Activated gamma-delta T cell treated with anti-CD3 and anti-CD28 coated beads, Interleukin-2, amount 50 U/mL, for 16 hours (primary cell): Measurements from ENCODE around the gene TTC21B.

Source experiments
- DNase-seq: peaks from one replicate; pipeline ENCODE4 v3.0.0-alpha.2; 2020; ENCODE audit warnings: low read depth

The TTC21B gene

DNA sequence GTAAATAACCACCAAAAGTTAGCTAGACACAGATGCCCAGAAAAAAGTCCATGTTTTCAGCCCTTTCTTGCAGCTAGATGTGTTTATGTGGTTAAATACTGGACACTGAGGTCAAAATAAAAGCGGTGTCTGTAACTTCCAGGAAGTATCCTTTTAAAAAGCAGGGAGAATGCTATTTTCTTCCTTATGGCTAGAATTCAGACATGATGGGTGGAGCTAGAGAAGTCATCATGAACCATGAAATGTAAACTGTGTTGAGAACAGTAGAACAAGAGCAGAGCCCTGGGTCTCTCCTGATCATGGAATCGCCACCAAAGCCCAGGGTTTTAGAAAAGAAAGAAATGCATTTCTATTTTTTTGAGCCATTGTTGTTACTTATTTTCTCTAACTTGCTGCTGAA lies 118.2 kb downstream of the TTC21B start:
- DNase-seq = no peak

DNA sequence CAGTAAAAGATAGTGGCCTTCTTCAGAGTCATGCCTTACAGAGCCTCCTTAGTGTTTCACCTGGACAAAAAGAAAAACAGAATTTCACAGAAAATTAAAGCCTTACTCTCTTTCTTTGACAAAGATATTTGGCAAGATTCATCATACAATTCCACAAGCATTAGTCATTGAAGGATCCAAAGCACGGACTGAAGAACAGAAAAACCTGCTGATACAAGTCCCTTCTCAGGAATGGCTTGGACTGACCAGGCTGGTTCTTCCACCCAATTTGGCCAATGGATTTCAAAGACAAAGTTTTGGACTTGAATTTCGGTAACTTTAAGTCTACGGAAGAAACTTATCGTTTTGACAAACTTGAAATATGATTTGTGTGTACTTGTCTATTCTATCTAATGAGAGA lies 120.4 kb downstream of the TTC21B start:
- no peak for DNase-seq

DNA sequence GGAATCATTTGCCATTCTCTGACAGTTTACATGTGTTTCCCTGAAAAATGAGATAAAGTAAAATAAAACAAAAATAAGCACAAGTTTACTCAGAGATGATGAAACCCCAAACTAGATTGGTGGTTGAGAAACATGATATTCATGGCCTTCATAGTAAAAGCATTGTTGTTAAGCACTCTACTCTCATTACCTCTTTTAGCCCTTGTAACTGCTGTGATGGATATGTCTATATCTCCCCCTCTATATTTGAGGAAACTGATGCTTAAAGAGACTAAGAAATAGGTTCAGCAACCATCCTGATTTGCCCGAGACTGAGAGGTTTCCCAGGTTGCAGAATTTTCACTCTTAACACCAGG lies 125.7 kb downstream of the TTC21B start:
- no peak for DNase-seq

DNA sequence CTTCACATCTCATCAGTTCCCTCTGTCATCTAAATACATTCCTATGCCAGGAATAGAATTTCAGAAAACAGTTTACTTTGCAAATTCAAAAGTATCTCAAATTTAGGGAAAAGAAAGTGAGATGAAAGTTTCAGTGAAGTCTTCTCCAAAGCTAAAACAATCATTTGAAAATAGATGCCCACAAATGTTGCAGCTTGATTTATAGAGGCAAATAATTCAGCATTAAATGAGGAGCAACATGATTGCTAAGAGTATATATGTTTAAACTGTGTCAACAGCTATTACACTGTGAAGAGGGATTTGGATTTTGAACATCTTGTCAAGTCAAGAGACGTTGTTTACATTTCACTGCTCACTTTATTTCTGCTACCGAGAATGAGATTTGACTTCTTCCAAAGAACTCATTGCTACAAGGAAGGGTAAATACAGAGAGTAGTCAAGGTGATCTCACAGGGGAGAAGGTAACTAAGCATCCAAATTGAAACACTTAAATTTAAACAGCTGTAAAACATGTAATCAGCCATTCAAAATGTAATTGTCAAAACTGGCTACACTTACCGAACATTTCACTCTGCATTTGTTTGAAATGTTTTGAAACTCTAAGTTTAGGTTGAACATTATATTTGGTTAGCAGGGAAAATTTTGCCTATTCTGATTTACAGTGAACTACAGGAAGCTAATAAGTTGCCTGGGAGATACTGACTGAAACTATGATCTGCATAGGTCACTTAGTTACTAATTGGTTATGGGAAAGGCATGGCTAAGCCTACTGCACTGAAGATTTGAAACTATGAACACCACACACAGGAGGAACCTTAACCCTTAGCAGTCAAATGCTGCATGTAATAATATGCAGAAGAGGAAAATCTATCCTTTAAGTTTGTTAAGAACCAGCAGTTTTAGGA lies 126.3 kb downstream of the TTC21B start:
- DNase-seq = no peak

DNA sequence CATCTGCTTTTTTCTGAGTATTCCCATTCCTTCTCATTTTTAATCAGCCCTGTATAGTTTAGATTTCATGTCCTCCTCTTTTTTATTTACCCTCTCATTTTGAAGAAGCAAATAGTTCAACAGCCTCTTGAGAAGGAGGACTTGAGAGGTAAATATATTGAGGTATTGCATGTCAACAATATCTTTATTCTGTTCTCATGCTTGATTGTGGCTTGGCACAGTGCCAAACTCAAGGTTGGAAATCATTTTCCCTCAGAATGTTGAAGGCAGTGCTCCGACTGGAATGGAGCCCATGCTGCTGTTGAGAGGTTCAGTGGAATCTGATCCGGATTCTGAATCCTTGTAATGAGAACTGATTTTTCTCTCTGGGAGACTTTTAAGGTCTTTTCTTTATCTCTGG lies 128.5 kb downstream of the TTC21B start:
- DNase-seq = no peak
